ENCODE data around the gene CISD1. TPM values are rescaled to one million over a fixed set of nuclear protein-coding genes. Genes with fewer than 3 reads are reported as not detected.
"Not testable (repeated sequence)": the region's sequence is repeated elsewhere in the genome, so short reads cannot be mapped to it uniquely, and the experiment has no call there.

The CISD1 gene
- total and polyA plus RNA-seq, 10 donors: 7.1 to 26.5 (median 19.3) TPM

DNA sequence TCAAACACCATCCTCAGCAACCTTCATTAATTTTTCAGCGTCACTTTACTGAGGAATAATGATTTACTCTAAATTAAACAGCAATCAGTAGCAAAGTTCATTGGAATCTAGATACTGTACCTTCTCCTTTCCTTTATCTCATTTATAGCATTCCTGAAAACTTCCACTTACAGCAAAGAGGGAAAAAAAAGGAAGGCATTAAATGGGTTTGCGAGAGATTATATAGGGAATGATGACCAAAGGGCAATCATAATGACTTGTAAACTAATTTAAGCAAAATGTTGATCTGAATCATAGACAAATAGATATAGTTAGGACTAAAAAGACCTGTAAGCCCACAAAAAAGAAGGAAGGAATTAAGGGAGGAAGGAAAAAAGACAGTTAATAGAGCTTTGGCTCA is 43.3 kb upstream of the CISD1 start:
- intact Hi-C loops (cut with DNase I; ENCODE audit: low total_unique reads): no loop called here
- H3K36me3 ChIP-seq: peaks cover 0 to 69% (median 15%) of the 10 kb centered on the region in 6 donors
- H3K27ac ChIP-seq: no peak overlapping the region
- no peaks in the 10 kb centered on the region for H3K27me3 ChIP-seq (replicated peaks in 1 of 7)
- TF ChIP-seq, protein P1, sequence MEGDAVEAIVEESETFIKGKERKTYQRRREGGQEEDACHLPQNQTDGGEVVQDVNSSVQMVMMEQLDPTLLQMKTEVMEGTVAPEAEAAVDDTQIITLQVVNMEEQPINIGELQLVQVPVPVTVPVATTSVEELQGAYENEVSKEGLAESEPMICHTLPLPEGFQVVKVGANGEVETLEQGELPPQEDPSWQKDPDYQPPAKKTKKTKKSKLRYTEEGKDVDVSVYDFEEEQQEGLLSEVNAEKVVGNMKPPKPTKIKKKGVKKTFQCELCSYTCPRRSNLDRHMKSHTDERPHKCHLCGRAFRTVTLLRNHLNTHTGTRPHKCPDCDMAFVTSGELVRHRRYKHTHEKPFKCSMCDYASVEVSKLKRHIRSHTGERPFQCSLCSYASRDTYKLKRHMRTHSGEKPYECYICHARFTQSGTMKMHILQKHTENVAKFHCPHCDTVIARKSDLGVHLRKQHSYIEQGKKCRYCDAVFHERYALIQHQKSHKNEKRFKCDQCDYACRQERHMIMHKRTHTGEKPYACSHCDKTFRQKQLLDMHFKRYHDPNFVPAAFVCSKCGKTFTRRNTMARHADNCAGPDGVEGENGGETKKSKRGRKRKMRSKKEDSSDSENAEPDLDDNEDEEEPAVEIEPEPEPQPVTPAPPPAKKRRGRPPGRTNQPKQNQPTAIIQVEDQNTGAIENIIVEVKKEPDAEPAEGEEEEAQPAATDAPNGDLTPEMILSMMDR (IDR thresholded peaks at IDR 0.05 in 8 of 11, conservative IDR thresholded peaks at IDR 0.05 in 3 of 11): no peak
- TF ChIP-seq POLR2A (IDR thresholded peaks at IDR 0.05) (no peak), POLR2AphosphoS5 (IDR thresholded peaks at IDR 0.05) (no peak)
- no peak for DNase-seq
- WGBS, 5 donors: 94 to 99% (median 97%) methylated on average over 2 of the region's 2 CpGs
- H3K9me3 ChIP-seq: no peaks in the 10 kb centered on the region
- H3K4me1 ChIP-seq: no peaks in the 10 kb centered on the region
- no peak overlapping the region for H3K4me3 ChIP-seq

DNA sequence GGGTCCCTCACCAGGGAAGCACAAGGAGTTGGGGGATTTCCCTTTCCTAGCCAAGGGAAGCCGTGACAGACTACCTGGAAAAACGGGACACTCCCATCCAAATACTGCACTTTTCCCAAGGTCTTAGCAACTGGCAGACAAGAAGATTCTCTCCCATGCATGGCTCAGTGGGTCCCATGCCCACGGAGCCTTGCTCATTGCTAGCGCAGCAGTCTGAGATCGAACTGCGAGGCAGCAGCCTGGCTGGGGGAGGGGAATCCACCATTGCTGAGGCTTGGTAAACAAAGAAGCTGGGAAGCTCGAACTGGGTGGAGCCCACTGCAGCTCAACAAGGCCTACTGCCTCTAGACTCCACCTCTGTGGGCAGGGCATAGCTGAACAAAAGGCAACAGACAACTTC is 39.1 kb upstream of the CISD1 start:
- H3K4me3 ChIP-seq; DNase-seq; H3K27ac ChIP-seq; H3K4me1 ChIP-seq; intact Hi-C loops (cut with DNase I; ENCODE audit: low total_unique reads); H3K9me3 ChIP-seq; H3K27me3 ChIP-seq (replicated peaks in 1 of 7): not testable (repeated sequence)
- peaks cover 0 to 90% (median 22%) of the 10 kb centered on the region in 6 donors for H3K36me3 ChIP-seq
- 83 to 98% (median 92%) methylated on average over 5 to 7 of the region's 7 CpGs for WGBS, 5 donors

DNA sequence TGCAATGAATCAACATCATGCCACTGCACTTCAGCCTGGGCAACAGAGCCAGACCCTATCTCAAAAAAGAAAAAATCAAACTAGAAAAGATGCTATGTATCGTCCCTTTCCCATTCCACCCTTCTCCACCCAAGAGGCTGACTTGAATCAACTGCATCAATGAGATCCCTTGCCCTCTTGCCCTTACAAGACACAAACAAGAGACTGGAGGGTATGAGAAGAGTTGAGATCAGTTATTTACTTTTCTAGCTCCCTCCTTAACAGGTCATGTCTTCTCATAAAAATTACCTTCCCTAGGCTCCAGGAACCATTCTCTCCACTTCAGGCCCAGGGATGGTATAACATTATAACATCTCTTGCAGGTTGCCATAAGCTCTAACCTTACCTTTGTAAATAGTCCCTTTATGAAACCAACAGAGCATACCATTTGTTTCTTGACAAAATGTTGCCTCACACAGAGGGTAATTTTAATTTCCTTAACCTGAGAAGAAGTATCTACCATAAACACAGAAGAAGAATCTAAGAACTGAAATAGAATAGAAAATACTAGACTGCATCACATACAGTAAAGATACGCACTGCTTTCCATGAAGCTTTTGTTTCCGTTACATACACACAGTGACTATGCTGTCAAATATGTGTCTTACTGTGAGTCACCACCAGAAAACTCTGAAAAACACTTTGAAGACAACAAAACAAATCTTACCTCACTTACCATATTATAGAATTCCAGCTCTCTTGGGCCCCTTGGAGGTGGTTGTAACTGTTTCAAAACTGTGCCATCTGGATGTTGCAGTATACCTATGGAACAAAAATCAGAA is 31.7 kb upstream of the CISD1 start:
- Histone ChIP-seq H3K27me3 (replicated peaks in 1 of 7) (no peaks in the 10 kb centered on the region), H3K4me3 (no peak overlapping the region), H3K4me1 (peaks cover 0 to 35% (median 12%) of the 10 kb centered on the region in 6 donors), H3K27ac (no peak overlapping the region), H3K36me3 (peaks cover 0 to 53% (median 23%) of the 10 kb centered on the region in 6 donors), H3K9me3 (peaks cover 0 to 8% (median 0%) of the 10 kb centered on the region in 8 donors)
- TF ChIP-seq POLR2A (IDR thresholded peaks at IDR 0.05): no peak
- TF ChIP-seq, protein P1 (IDR thresholded peaks at IDR 0.05 in 8 of 11, conservative IDR thresholded peaks at IDR 0.05 in 3 of 11): no peak
- TF ChIP-seq POLR2AphosphoS5 (IDR thresholded peaks at IDR 0.05): no peak
- 91 to 97% (median 94%) methylated on average over 3 of the region's 3 CpGs for WGBS, 5 donors
- no peak for DNase-seq
- intact Hi-C loops (cut with DNase I; ENCODE audit: low total_unique reads): no loop called here

DNA sequence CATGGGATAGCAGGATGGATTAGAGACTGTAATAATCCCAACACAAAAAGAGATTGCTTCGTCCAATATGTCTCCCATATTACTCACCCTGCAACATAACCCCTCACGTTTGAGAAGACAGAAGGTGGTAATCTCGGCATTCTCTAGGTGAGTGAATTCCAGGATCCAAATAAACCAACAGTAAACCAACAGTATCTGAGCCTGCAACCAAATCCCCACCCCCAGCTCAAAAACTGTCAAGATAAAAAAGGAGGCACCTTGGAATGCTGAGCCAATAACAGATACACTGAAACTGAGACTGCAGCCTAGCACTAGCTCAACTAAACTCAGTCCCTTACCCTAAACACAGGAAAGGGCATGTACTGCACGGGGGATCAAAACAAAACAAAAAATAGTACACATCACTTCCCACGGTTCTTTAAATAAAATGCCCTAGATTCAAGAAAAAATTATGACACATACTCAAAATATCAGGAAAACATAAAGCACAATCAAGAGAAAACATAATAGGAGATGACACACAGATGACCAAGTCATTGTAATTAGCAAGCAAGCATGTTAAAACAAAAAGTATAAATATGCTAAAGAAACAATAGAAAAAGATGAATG is 29.3 kb upstream of the CISD1 start:
- TF ChIP-seq POLR2A (IDR thresholded peaks at IDR 0.05): no peak
- TF ChIP-seq, protein P1 (IDR thresholded peaks at IDR 0.05 in 8 of 11, conservative IDR thresholded peaks at IDR 0.05 in 3 of 11): no peak
- TF ChIP-seq POLR2AphosphoS5 (IDR thresholded peaks at IDR 0.05): no peak
- H3K9me3 ChIP-seq: peaks cover 0 to 17% (median 0%) of the 10 kb centered on the region in 8 donors
- H3K27me3 ChIP-seq (replicated peaks in 1 of 7): no peaks in the 10 kb centered on the region
- H3K27ac ChIP-seq: no peak overlapping the region
- intact Hi-C loops (cut with DNase I; ENCODE audit: low total_unique reads): no loop called here
- 70 to 79% (median 75%) methylated on average over 5 of the region's 5 CpGs for WGBS, 5 donors
- H3K36me3 ChIP-seq: peaks cover 0 to 39% (median 20%) of the 10 kb centered on the region in 6 donors
- no peak for DNase-seq
- H3K4me1 ChIP-seq: peaks cover 0 to 29% (median 12%) of the 10 kb centered on the region in 6 donors
- no peak overlapping the region for H3K4me3 ChIP-seq

All from spleen (tissue), 11 donors.